SH-SY5Y (cell line): ENCODE results near the gene PHLDB1.

ENCODE experiments used
- GATA2 ChIP-seq: IDR thresholded peaks from 2 replicates; pipeline ENCODE4 v1.6.1; 2011; ENCODE audit warnings: mild to moderate bottlenecking, low read depth, low read length
- GATA3 ChIP-seq: IDR thresholded peaks from 2 replicates; pipeline ENCODE4 v1.6.1; 2011; ENCODE audit warnings: low read depth, mild to moderate bottlenecking, low read length, moderate library complexity

GRCh38 chr11:118696673-118697226 is 89.3 kb downstream of the PHLDB1 start:
- no peak for TF ChIP-seq GATA2
- TF ChIP-seq GATA3 = no peak
